NCI-H524 treated with DMSO at 0.1 percent for 48 hours (cell line): ENCODE data around the gene ENOX2.
"Not testable (repeated sequence)": the region's sequence is repeated elsewhere in the genome, so short reads cannot be mapped to it uniquely, and the experiment has no call there.

Experiments
- DNase-seq: peaks from one replicate; lab custom pipeline; 2025; lab: John Stamatoyannopoulos, UW

ENOX2 gene

GRCh38 chrX:130826249-130826648 lies 76.8 kb downstream of the ENOX2 start:
- DNase-seq, result no peak

DNA sequence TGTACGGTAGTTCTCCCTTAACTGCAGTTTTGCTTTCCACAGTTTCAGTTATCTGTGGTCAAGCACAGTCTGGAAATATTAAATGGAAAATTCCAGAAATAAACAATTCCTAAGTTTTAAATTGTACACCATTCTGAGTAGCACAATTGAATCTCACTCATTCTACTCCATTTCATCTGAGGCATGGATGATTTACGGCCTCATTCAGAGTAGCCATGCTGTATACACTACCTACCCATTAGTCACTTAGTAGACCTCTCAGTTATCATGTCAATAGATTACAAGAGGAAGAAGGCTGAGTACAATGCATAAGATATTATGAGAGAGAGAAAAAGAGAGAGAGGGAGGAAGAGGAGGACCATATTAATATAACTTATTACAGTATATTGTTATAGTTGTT lies 77.5 kb downstream of the ENOX2 start:
- no peak for DNase-seq

DNA sequence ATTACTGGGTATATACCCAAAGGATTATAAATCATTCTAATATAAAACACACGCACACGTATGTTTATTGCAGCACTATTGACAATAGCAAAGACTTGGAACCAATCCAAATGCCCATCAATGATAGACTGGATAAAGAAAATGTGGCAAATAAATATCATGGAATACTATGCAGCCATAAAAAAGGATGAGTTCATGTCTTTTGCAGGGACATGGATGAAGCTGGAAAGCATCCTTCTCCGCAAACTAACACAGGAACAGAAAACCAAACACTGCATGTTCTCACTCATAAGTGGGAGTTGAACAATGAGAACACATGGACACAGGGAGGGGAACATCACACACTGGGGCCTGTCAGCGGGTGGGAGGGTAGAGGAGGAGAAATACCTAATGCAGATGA lies 83.6 kb downstream of the ENOX2 start:
- not testable (repeated sequence) for DNase-seq

DNA sequence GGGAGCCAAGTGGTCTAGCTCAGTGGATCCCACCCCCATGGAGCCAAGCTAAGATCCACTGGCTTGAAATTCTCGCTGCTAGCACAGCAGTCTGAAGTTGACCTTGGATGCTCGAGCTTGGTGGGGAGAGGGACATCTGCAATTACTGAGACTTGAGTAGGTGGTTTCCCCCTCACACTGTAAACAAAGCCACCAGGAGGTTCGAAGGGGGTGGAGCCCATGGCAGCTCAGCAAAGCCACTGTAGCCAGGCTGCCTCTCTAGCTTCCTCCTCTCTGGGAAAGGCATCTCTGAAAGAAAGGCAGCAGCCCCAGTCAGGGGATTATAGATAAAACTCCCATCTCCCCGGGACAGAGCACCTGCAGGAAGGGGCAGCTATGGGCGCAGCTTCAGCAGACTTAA lies 89.1 kb downstream of the ENOX2 start:
- DNase-seq, result not testable (repeated sequence)

GRCh38 chrX:130810561-130810960 lies 92.4 kb downstream of the ENOX2 start:
- DNase-seq, result no peak

DNA sequence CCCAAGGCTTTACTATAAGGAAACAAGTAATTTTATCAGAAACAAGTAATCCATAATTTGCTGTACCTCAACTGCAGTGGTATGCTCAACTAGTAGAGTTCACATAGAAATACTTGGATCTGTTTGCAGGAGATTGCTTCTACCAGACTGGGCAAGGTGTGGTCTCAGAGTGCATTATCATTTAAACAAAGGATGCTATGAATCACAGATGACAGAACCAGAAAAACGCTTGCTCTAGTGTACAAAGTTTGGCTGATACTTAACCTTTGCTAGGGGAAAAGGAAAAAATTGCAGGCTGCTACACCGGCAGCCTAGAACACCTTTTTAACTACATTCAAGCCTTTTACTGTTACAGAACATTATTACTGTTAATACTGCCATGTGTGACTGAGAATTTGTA lies 97.1 kb downstream of the ENOX2 start:
- DNase-seq, result no peak

DNA sequence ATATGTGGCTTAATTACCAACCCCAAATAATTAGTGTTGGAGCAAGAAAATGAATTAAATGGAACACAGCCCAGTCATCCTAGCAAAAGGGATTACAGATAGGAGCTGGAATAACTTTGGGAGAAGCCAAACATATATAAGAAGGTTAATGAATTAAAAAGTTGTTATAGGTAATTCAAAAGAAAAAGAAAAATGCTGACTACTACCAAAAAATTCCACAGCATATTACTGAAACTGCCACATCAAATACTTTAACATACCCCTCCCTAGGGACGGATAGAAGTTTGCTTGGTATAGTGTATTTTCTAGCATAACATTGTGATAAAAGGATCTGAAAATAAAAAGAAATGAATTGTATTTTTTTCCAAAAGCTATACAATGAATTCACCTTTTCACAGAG lies 99.5 kb downstream of the ENOX2 start:
- DNase-seq, result no peak

DNA sequence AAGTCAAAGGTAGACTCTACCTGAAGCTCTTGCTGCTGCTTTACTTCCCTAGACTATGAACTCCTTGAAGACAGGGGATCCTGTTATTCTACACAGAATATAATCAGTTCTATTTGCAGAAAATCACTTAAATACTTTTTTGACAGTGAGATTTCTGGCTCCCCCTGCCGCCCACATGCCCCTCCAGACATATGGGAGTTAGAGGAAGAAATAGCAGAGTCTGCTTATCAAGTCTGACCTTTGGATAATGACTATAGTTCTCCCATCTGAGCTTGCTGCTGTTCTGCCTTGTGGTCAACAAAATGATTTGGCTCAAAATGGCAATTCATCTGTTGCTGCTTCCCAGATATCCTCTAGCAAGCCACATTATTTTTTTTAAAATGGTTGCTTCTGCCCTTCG lies 101.1 kb downstream of the ENOX2 start:
- DNase-seq, result no peak

GRCh38 chrX:130799393-130799792 lies 103.6 kb downstream of the ENOX2 start:
- no peak for DNase-seq

- no peak for DNase-seq
These were observed 109.0 kb downstream of the ENOX2 start for GRCh38 chrX:130793975-130794374.

DNA sequence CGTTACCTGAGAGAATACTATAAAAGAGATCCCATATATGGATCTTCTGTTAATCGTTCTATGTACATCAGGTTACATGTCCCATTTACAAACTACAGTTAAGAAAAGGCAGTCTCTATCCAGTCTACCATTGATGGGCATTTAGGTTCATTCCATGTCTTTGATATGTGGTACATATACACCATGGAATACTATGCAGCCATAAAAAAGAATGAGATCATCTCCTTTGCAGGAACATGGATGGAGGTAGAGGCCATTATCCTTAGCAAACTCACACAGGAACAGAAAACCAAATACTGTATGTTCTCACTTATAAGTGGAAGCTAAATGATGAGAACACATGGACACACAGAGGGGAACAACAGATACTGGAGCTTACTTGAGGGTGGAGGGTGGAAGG lies 111.1 kb downstream of the ENOX2 start:
- DNase-seq, result not testable (repeated sequence)

DNA sequence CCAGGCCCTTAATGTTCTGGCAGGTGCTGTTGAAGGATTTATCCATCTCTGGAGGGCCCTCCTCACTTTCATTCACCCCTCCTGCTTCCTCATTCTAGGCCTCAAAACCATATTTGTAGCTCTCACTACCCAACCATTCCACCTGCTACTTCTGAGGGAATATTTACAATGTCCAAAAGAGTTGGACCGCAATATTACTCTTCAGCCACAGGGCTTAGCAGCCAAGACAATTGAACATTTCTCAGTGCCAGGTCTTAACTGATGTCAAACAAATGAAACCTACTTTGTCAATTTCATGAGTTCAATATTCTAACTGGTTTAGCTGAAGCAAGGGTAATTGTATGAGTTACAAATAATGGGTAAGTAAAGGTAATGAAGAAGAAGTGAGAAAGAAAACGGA lies 113.2 kb downstream of the ENOX2 start:
- DNase-seq, result peak; percentile 73

DNA sequence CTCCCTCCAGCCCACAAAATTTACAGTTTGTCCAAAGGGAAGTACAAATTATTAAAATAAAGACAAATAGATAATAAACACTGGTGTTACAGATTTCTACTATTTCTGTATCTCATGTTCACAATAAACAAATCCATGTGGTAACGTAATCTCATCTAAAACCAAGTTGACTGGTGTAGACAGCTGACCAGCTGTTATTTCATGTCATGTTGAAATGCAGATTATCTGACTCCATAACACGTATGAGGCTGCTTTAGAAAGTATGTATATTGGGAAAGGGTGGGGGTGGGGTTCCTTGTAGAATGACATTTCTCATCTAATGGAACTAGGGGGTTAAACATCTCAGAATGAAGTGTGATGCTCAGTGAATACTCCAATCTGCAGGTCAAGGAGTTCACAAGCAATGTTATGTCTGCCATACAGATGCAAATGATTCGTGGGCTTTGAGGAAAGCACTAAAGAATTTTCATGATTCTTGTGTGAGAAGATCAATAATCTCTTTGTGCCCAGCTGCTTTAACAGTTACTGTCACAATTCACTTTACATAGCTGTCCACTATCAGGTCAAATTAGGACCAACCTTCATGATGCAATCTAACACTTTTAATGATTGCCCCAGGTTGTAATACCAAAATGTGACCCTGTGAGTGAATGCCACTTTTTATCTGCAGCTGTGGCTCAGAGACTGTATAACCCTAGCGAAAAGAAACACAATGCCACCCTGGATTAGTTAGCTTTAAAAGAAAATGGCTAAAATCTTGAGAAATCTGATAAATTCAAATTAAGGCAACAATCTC lies 114.0 kb downstream of the ENOX2 start:
- DNase-seq, result peak; percentile 32

- no peak for DNase-seq
These were observed 117.0 kb downstream of the ENOX2 start for GRCh38 chrX:130786030-130786429.

DNA sequence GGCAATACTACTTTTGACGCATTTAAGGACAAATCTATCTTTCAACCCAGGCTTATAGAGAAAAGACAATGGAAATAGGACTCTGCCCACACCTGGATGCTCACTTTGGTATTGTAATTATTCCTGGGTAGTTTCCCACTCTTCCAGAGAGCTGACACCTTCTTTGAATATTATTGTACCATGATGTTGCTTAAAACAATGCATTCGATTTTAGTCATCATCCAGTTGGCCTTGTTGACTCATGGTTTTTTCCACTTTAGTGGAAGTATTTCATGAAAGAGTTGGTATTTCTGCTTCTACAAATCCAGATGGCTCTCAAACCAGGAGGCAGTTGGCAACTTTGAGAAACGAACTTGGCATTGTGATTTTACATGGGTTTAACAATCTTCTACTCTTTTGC lies 124.2 kb downstream of the ENOX2 start:
- no peak for DNase-seq

DNA sequence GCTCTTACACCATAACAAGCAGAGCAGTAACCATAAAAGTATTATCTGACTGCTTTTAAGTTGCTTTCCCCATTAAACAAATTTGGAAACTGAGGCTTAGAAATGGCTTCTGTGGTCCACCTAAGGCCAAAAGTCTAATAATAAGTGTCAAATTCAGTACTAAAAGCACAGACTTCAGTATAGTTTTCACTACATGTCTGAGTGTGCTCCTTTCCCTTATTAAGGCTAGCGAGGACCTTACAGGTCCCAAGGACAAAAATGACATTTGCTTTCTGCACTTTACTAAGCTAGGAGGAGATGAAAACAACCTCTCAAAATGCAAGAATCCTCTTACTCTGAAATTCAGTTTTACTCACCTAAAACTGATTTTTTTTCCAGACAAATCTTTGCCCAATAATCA lies 127.2 kb downstream of the ENOX2 start:
- DNase-seq, result no peak

DNA sequence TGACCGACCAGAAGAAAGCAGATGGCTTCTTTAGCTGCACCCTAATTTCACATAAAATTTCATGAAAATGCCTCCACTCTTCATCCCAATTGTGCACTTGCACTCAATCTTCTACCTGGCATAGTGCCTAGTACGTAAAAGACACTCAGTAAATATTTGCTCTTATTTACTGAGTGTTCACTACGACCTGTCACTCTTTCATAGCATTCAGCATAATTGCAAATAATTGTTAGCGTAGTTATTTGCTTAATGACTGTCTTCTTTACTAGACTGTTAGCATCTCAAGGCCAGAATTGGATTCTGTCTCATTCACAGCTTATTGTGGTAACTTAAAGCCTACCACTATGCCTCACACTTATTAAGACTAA lies 130.2 kb downstream of the ENOX2 start:
- DNase-seq, result no peak

DNA sequence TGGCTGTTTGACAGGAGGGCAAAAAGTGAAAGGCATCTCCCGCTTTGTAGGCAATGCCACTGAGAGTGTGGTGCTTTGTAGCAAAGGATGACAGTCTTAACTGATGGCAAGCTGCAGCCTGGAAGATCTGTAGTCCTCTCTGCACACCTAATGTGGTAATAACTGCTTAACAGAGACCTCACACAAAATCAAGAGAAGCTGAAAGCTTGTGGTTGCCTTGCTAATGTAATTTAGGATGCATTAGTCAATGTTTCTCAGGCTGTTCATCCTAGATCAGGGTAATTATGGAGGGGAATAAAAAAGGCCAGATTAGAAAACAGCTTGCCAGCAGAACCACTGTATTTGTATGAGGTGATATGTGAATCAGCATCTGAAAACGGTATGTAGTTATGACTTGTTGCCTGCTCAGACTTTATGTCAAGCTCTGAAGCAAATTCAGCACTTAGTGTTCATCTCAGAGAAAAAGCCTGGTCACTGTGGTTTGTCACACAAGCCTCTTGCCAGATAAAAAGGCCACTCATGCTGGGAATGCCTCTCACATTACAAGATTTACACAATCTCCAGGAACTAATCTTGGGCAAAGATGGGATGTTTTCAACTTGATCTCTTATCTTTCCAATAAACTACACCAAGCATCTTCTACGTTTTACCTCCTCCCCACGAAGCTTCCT lies 130.8 kb downstream of the ENOX2 start:
- DNase-seq, result no peak

DNA sequence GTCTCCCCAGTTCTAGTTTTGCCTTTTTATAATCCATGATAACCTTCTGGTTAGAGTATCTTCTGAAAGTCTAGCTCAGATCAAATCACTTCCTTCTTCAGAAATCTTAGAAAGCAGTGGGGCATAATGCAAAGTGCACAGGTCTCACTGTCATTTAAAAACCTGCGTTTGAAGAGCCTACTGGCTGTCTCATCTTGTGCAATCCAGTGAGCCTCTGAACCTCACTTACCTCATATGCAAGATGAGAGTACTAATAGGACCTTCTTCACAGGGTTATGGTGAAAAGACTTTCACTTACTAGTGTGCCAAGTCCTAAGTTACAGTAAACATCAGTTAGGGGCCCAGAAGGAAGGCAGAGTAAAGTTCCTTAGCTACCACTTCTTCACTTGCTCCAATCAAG lies 131.4 kb downstream of the ENOX2 start:
- no peak for DNase-seq

DNA sequence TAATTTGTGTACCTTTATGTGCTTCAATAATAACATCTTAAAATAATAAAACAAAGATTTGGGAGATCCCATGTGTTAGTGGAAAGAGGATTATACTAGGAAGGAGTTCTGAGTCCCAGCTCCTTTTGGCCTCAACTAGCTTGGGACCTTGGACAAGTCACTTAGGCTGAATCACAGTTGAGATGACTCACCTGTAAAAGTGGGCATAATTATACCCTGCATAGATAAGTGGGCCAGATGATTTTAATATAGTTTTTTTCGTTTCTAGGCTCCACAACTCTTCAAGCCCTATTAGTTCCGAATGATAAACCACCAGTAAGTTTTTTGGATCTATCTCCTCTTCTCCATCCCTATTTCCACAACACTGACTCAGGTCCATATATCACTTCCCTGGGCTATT lies 131.8 kb downstream of the ENOX2 start:
- no peak for DNase-seq

DNA sequence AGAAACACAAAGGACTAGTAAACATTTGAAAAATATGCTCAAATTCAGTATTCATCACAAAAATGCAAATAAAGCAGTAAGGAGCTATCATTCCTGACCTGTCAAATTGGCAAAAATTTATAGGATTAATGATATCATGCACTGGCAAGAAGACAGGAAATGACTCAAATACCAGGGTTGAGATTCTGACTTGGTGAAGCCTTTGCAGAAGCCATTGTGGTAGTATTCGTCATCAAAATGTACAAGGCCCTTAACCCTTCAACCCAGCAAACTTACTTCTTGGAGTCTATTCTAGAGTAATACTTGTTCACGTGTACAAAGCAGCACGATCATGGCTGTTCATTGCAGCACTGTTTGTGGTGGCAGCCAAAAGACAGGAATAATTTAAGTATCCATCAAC lies 132.4 kb downstream of the ENOX2 start:
- no peak for DNase-seq

DNA sequence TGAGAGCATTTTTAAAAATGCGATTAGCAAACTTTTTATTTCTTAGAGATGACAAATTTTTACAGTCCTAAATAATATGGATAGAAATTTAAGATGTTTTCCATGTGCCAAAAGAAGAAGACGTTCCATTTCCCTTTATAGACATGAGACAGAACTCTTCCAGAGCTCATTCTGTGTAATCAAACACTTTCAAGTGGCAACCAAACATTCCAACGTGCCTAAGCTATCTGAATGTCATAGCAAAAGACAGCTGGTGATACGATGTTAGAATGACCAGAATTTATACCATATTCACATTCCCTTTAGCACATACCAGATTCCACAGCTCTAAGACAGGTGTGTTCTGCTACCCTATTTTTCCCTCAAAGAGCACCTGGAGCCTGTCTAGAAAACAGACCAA lies 133.2 kb downstream of the ENOX2 start:
- DNase-seq, result no peak

DNA sequence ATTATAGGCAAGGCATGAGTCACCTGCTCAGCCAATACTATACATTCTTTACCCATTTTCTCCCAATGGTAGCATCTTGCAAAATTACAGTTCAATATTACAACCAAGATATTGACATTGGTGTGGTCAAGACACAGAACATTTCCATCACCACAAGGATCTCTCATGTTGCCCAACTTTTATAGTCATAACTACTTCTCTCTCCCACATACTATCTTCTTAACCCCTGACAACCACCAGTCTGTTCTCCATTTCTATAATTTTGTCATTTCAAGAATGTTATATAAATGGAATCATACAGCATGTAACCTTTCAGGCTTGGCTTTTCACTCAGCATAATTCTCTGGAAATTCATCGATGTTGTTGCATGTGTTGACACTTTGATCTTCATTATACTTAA lies 144.9 kb downstream of the ENOX2 start:
- DNase-seq, result no peak

GRCh38 chrX:130756233-130756632 lies 146.8 kb downstream of the ENOX2 start:
- DNase-seq, result no peak
